Subcutaneous adipose tissue (tissue), 4 donors: ENCODE results near the gene DDX23. TPM values are rescaled to one million over a fixed set of nuclear protein-coding genes. Genes with fewer than 3 reads are reported as not detected.

Source experiments
- small RNA-seq: library from RNA; depleted of rRNA; stranded (forward); fragments of <200 nt; gene quantifications from one replicate; pipeline ENCODE3, GENCODE V24; 2016
- total RNA-seq, 4 donors: library from RNA; depleted of rRNA; stranded (reverse); fragments of >200 nt; gene quantifications; one replicate each; pipeline ENCODE4 v1.1.0, GENCODE V29; 2016
- TF ChIP-seq, protein P1 (sequence below): fragments of 450-650 bp; IDR thresholded peaks from one replicate; pipeline ENCODE4 v1.5.1; 2016; ENCODE audit warnings: low read depth, mild to moderate bottlenecking, control low read depth, antibody characterized with exemption, moderate library complexity

DDX23 gene
- total RNA-seq, 4 donors from 2014 or later, result 37.0 to 65.7 (median 52.6) TPM

DNA sequence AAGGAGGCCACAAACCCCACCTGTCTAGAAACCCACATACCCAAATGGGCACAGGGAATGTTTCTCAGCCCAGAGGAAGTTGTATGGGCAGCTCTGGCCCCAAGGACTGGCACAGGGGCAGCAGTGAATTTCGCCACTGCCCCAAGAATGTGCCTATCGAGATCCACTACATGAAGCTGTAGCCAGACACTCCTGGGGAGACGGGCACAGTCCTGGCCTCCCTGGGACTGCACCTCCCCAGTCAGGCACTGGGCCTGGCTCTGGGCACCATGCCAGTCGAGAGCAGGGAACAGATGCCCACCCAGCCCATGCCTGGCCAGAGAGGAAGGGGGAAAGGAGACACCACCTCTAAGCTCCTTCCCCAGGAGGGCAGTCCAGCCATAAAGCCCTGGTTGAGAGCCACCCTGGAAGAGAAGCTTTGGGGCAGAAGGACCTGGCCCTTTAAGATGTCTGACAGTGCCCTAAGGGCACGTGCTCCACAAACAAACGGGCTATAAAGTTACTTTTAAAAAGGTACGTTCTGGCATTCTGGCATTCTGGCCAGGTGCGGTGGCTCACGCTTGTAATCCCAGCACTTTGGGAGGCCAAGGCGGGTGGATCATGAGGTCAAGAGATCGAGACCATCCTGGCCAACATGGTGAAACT lies 71.5 kb downstream of the DDX23 start:
- TF ChIP-seq, protein P1, sequence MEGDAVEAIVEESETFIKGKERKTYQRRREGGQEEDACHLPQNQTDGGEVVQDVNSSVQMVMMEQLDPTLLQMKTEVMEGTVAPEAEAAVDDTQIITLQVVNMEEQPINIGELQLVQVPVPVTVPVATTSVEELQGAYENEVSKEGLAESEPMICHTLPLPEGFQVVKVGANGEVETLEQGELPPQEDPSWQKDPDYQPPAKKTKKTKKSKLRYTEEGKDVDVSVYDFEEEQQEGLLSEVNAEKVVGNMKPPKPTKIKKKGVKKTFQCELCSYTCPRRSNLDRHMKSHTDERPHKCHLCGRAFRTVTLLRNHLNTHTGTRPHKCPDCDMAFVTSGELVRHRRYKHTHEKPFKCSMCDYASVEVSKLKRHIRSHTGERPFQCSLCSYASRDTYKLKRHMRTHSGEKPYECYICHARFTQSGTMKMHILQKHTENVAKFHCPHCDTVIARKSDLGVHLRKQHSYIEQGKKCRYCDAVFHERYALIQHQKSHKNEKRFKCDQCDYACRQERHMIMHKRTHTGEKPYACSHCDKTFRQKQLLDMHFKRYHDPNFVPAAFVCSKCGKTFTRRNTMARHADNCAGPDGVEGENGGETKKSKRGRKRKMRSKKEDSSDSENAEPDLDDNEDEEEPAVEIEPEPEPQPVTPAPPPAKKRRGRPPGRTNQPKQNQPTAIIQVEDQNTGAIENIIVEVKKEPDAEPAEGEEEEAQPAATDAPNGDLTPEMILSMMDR, result no peak

DNA sequence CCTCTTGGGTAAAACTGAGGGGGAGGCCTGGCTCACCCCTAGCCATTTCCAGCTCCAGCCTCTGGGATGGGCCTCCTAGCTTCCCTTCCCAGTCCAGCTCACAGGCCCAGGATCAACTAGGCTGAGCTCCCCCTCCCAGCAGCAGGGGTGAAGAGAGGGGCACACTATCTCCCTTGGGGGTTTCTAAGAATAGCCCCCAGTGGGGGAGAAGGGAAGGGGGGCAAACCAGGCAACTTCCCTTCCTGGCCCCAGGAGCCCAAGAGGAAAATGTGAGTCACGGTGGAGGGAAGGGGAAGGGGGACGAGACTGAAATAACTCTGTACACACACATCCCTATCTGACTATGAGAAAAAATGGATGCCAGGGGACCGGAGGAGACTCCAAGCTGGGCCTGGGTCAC lies 72.1 kb downstream of the DDX23 start:
- TF ChIP-seq, protein P1, result no peak

Small RNA genes within 50 kb of the gene (small RNA-seq; reads per million reads assigned to genes)
- gene RF00019 (0.49 reads per million), gene RNU6-600P (not detected)

Other genes with a start within 250 kb of the DDX23 start
- 10 to 100 TPM; 31.1 to 61.6 (median 39.0) TPM for gene KANSL2, start 169.9 kb downstream of the DDX23 start, total RNA-seq
- 10 to 100 TPM; 22.6 to 41.6 (median 28.1) TPM for gene CCNT1, start 135.5 kb downstream of the DDX23 start, total RNA-seq
- 100 to 1,000 TPM in 1 of 4 donors, 10 to 100 TPM in 3; 30.8 to 144 (median 55.9) TPM for gene ADCY6, start 63.1 kb downstream of the DDX23 start, total RNA-seq
- gene CACNB3, start 33.7 kb downstream of the DDX23 start, total RNA-seq, result 10 to 100 TPM in 1 of 4 donors, 1 to 10 TPM in 3; 2.4 to 12.4 (median 6.4) TPM
- 1 to 10 TPM in 1 of 4 donors, under 1 TPM in 2, not detected in 1; 0.17 to 2.6 (median 0.98) TPM for gene RND1, start 13.7 kb upstream of the DDX23 start, total RNA-seq
- gene FKBP11, start 73.3 kb upstream of the DDX23 start, total RNA-seq, result 1 to 10 TPM; 3.0 to 6.8 (median 5.3) TPM
- 10 to 100 TPM; 39.9 to 58.4 (median 48.5) TPM for gene ARF3, start 105.3 kb upstream of the DDX23 start, total RNA-seq
- 1 to 10 TPM in 1 of 4 donors, not detected in 3; 1.3 TPM for gene WNT10B, start 119.6 kb upstream of the DDX23 start, total RNA-seq
- not detected for gene WNT1, start 126.2 kb upstream of the DDX23 start, total RNA-seq
- not detected for gene DDN, start 147.2 kb upstream of the DDX23 start, total RNA-seq
- gene PRKAG1, start 166.6 kb upstream of the DDX23 start, total RNA-seq, result 10 to 100 TPM; 57.7 to 67.4 (median 59.7) TPM
- 10 to 100 TPM; 27.6 to 92.1 (median 42.9) TPM for gene KMT2D, start 208.6 kb upstream of the DDX23 start, total RNA-seq
- under 1 TPM; 0.51 to 0.88 (median 0.61) TPM for gene RHEBL1, start 217.8 kb upstream of the DDX23 start, total RNA-seq
- 1 to 10 TPM in 1 of 4 donors, under 1 TPM in 3; 0.34 to 1.9 (median 0.46) TPM for gene DHH, start 242.6 kb upstream of the DDX23 start, total RNA-seq